Measurements from ENCODE around the gene NMNAT3.

NMNAT3 gene

GRCh38 chr3:139633511-139633910, 44.3 kb downstream of the NMNAT3 start:
- no peak for DNase-seq (ENCODE audit: low read depth)
- TF ChIP-seq CTCF (IDR thresholded peaks at IDR 0.05; ENCODE audit: insufficient read depth, low read depth, low read length, missing control alignments) = no peak
- no peak overlapping the region for H3K4me3 ChIP-seq (ENCODE audit: low read length)

GRCh38 chr3:139630542-139630941, 47.2 kb downstream of the NMNAT3 start:
- DNase-seq (ENCODE audit: low read depth) = no peak
- TF ChIP-seq CTCF (IDR thresholded peaks at IDR 0.05; ENCODE audit: insufficient read depth, low read depth, low read length, missing control alignments) = no peak
- no peak overlapping the region for H3K4me3 ChIP-seq (ENCODE audit: low read length)

- peak; percentile 82 for DNase-seq (ENCODE audit: low read depth)
- TF ChIP-seq CTCF (IDR thresholded peaks at IDR 0.05; ENCODE audit: insufficient read depth, low read depth, low read length, missing control alignments) = peak; percentile 57
- H3K4me3 ChIP-seq (ENCODE audit: low read length) = no peak overlapping the region
Measured at GRCh38 chr3:139629033-139629432, 48.7 kb downstream of the NMNAT3 start.

- no peak for DNase-seq (ENCODE audit: low read depth)
- no peak for TF ChIP-seq CTCF (IDR thresholded peaks at IDR 0.05; ENCODE audit: insufficient read depth, low read depth, low read length, missing control alignments)
- no peak overlapping the region for H3K4me3 ChIP-seq (ENCODE audit: low read length)
Measured at GRCh38 chr3:139627759-139628158, 50.0 kb downstream of the NMNAT3 start.

GRCh38 chr3:139620438-139620837, 57.3 kb downstream of the NMNAT3 start:
- H3K4me3 ChIP-seq (ENCODE audit: low read length) = no peak overlapping the region
- TF ChIP-seq CTCF (IDR thresholded peaks at IDR 0.05; ENCODE audit: insufficient read depth, low read depth, low read length, missing control alignments) = no peak
- DNase-seq (ENCODE audit: low read depth) = peak; percentile 78

- no peak overlapping the region for H3K4me3 ChIP-seq (ENCODE audit: low read length)
- DNase-seq (ENCODE audit: low read depth) = no peak
- no peak for TF ChIP-seq CTCF (IDR thresholded peaks at IDR 0.05; ENCODE audit: insufficient read depth, low read depth, low read length, missing control alignments)
Measured at GRCh38 chr3:139619484-139619883, 58.3 kb downstream of the NMNAT3 start.

GRCh38 chr3:139617672-139618268, 60.0 kb downstream of the NMNAT3 start:
- H3K4me3 ChIP-seq (ENCODE audit: low read length) = no peak overlapping the region
- DNase-seq (ENCODE audit: low read depth) = no peak
- no peak for TF ChIP-seq CTCF (IDR thresholded peaks at IDR 0.05; ENCODE audit: insufficient read depth, low read depth, low read length, missing control alignments)
